ENCODE data around the gene FIBP. TPM values are rescaled to one million over a fixed set of nuclear protein-coding genes. Genes with fewer than 3 reads are reported as not detected.

Gene FIBP
- polyA plus RNA-seq, 3 donors, result 79.1 to 109 (median 101) TPM

GRCh38 chr11:65885231-65885630 is 3.0 kb downstream of the FIBP start:
- H3K27ac Mint-ChIP-seq, result peak overlapping the region in 4 of 7 donors; percentile 56 to 85 (median 60)
- peaks cover 42% of the 10 kb centered on the region for H3K4me1 Mint-ChIP-seq
- no peak overlapping the region for H3K27ac ChIP-seq (ENCODE audit: low read depth in 1 of 2, low read length in 2 of 2)
- 97% methylated on average over 7 of the region's 7 CpGs for WGBS (ENCODE audit: insufficient coverage)
- H3K27me3 ChIP-seq (ENCODE audit: control insufficient read depth in 2 of 2, insufficient read depth in 2 of 2, low read length in 2 of 2), result no peaks in the 10 kb centered on the region
- H3K9me3 ChIP-seq (replicated peaks in 1 of 2; ENCODE audit: control insufficient read depth in 1 of 2, insufficient read depth in 1 of 2, low read length in 2 of 2), result no peaks in the 10 kb centered on the region
- H3K36me3 ChIP-seq (replicated peaks in 1 of 2; ENCODE audit: control insufficient read depth in 1 of 2, insufficient read depth in 2 of 2, low read length in 2 of 2), result peaks cover 36 to 46% of the 10 kb centered on the region in 2 donors
- no peak for DNase-seq
- no peak overlapping the region for H2AFZ ChIP-seq (ENCODE audit: insufficient read depth, low read depth, low read length, poor library complexity, severe bottlenecking)
- H3K4me3 Mint-ChIP-seq, result no peak overlapping the region
- peaks cover 44 to 56% of the 10 kb centered on the region in 2 donors for H3K36me3 Mint-ChIP-seq
- H3K9me3 Mint-ChIP-seq, result peaks cover 0 to 2% (median 0%) of the 10 kb centered on the region in 7 donors
- no peak for TF ChIP-seq CTCF (IDR thresholded peaks at IDR 0.05)
- H3K4me2 ChIP-seq (replicated peaks; ENCODE audit: extremely low read depth, low read length, poor library complexity, severe bottlenecking), result no peak overlapping the region
- peaks cover 31 to 50% of the 10 kb centered on the region in 2 donors for H3K4me1 ChIP-seq (ENCODE audit: control insufficient read depth in 1 of 2, insufficient read depth in 2 of 2, low read length in 2 of 2)
- intact Hi-C loops (cut with micrococcal nuclease), result loop anchor here (5.0 kb wide), 2 partner anchors 37 to 42 kb away; no protein-coding TSS in a partner anchor
- H3K79me2 ChIP-seq (ENCODE audit: insufficient read depth, low read length), result peaks cover 22% of the 10 kb centered on the region
- H3K9ac ChIP-seq (ENCODE audit: insufficient read depth, low read length, poor library complexity, severe bottlenecking), result no peak overlapping the region
- H3K27me3 Mint-ChIP-seq (ENCODE audit: low read depth in 3 of 3), result peaks cover 0 to 5% (median 0%) of the 10 kb centered on the region in 3 donors
- no peak overlapping the region for H3K4me3 ChIP-seq (replicated peaks in 1 of 3; ENCODE audit: low read depth in 2 of 3, low read length in 3 of 3)
- peaks cover 15% of the 10 kb centered on the region for H4K20me1 ChIP-seq (ENCODE audit: insufficient read depth, low read length)

DNA sequence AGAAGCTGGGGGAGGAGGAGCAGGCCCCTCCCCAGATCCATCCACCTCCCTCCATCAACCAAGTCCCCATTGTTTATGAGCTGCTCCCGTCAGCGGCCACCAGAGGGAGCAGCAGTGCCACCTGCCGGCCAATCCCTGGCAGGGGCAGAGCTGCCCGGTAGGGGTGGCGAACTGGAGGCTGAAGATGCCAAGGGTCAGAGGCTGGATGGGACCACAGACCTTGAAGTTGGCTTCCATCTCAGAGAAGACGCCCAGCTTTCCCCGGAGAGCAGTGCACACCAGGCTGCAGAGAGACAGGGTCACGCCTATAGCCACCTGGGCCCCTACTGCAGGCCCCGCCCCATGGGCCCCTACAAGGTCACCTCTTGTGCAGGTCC is 3.6 kb downstream of the FIBP start:
- no peaks in the 10 kb centered on the region for H3K9me3 ChIP-seq (replicated peaks in 1 of 2; ENCODE audit: control insufficient read depth in 1 of 2, insufficient read depth in 1 of 2, low read length in 2 of 2)
- H3K4me3 ChIP-seq (replicated peaks in 1 of 3; ENCODE audit: low read depth in 2 of 3, low read length in 3 of 3), result no peak overlapping the region
- H3K27ac ChIP-seq (ENCODE audit: low read depth in 1 of 2, low read length in 2 of 2), result no peak overlapping the region
- Mint-ChIP-seq H3K27ac (peak overlapping the region in 6 of 7 donors; percentile 56 to 79 (median 70)), H3K27me3 (ENCODE audit: low read depth in 3 of 3) (peaks cover 0 to under 1% (median 0%) of the 10 kb centered on the region in 3 donors), H3K9me3 (peaks cover 0 to 2% (median 0%) of the 10 kb centered on the region in 7 donors), H3K4me1 (peaks cover 42% of the 10 kb centered on the region), H3K4me3 (no peak overlapping the region), H3K36me3 (peaks cover 44 to 56% of the 10 kb centered on the region in 2 donors)
- TF ChIP-seq CTCF (IDR thresholded peaks at IDR 0.05), result peak; percentile 98
- H3K4me2 ChIP-seq (replicated peaks; ENCODE audit: extremely low read depth, low read length, poor library complexity, severe bottlenecking), result no peak overlapping the region
- no peak overlapping the region for H2AFZ ChIP-seq (ENCODE audit: insufficient read depth, low read depth, low read length, poor library complexity, severe bottlenecking)
- no peak overlapping the region for H3K9ac ChIP-seq (ENCODE audit: insufficient read depth, low read length, poor library complexity, severe bottlenecking)
- peaks cover 22% of the 10 kb centered on the region for H3K79me2 ChIP-seq (ENCODE audit: insufficient read depth, low read length)
- peaks cover 15% of the 10 kb centered on the region for H4K20me1 ChIP-seq (ENCODE audit: insufficient read depth, low read length)
- H3K36me3 ChIP-seq (replicated peaks in 1 of 2; ENCODE audit: control insufficient read depth in 1 of 2, insufficient read depth in 2 of 2, low read length in 2 of 2), result peaks cover 36 to 46% of the 10 kb centered on the region in 2 donors
- peaks cover 30 to 49% of the 10 kb centered on the region in 2 donors for H3K4me1 ChIP-seq (ENCODE audit: control insufficient read depth in 1 of 2, insufficient read depth in 2 of 2, low read length in 2 of 2)
- DNase-seq, result peak; percentile 79 to 83 (median 82)
- intact Hi-C loops (cut with micrococcal nuclease), result loop anchor here (1.0 to 5.0 kb wide), 4 partner anchors 38 to 105 kb away; no protein-coding TSS in a partner anchor
- WGBS (ENCODE audit: insufficient coverage), result 54% methylated on average over 4 of the region's 9 CpGs
- no peaks in the 10 kb centered on the region for H3K27me3 ChIP-seq (ENCODE audit: control insufficient read depth in 2 of 2, insufficient read depth in 2 of 2, low read length in 2 of 2)

Measured in CD14-positive monocyte (primary cell).